KMS-11 (cell line): ENCODE data around the gene INHBC.

Experiments used
- H2AFZ ChIP-seq: fragments of 200-600 bp; sonication (generic); 2 replicates; pipeline ENCODE4 v1.6.1; 2016; ENCODE audit warnings: antibody characterized with exemption, mixed run types, low read depth
- H3K27ac ChIP-seq: fragments of 200-600 bp; sonication (generic); 2 replicates; pipeline ENCODE4 v1.6.1; 2016; ENCODE audit warnings: mild to moderate bottlenecking, mixed run types
- H3K27me3 ChIP-seq: fragments of 200-600 bp; sonication (generic); 2 replicates; pipeline ENCODE4 v1.6.1; 2017; ENCODE audit warnings: mild to moderate bottlenecking, low read depth, mixed run types, moderate library complexity; ENCODE audit not compliant: insufficient read depth
- H3K36me3 ChIP-seq: fragments of 200-600 bp; sonication (generic); 2 replicates; pipeline ENCODE4 v1.6.1; 2017; ENCODE audit warnings: mild to moderate bottlenecking, mixed run types; ENCODE audit not compliant: insufficient read depth
- H3K4me1 ChIP-seq: fragments of 200-600 bp; sonication (generic); 2 replicates; pipeline ENCODE4 v1.6.1; 2016; ENCODE audit warnings: mild to moderate bottlenecking, low read depth, mixed run types; ENCODE audit not compliant: poor library complexity, severe bottlenecking
- H3K4me2 ChIP-seq: fragments of 200-600 bp; sonication (generic); 2 replicates; pipeline ENCODE4 v1.7.0; 2016; ENCODE audit warnings: mild to moderate bottlenecking, mixed run types
- H3K4me3 ChIP-seq: fragments of 200-600 bp; sonication (generic); IDR thresholded peaks from 2 replicates; pipeline ENCODE4 v1.6.1; 2017; ENCODE audit warnings: low read depth, low read length, mixed read lengths; ENCODE audit not compliant: insufficient read depth
- H3K79me2 ChIP-seq: fragments of 200-600 bp; sonication (generic); 2 replicates; pipeline ENCODE4 v1.6.1; 2016; ENCODE audit warnings: low read depth, mixed run types; ENCODE audit not compliant: insufficient read depth
- H3K9ac ChIP-seq: fragments of 200-600 bp; sonication (generic); 2 replicates; pipeline ENCODE4 v1.6.1; 2016; ENCODE audit warnings: mild to moderate bottlenecking, mixed run types
- H4K20me1 ChIP-seq: fragments of 200-600 bp; sonication (generic); 2 replicates; pipeline ENCODE4 v1.6.1; 2016; ENCODE audit warnings: mild to moderate bottlenecking, mixed run types; ENCODE audit not compliant: insufficient read depth
- TF ChIP-seq, protein P1 (sequence below): fragments of 200-600 bp; sonication (generic); conservative IDR thresholded peaks from 2 replicates; pipeline ENCODE4 v1.6.1; 2017; ENCODE audit warnings: low read depth, mild to moderate bottlenecking, antibody characterized with exemption, low read length, moderate library complexity, mixed read lengths

The INHBC gene

DNA sequence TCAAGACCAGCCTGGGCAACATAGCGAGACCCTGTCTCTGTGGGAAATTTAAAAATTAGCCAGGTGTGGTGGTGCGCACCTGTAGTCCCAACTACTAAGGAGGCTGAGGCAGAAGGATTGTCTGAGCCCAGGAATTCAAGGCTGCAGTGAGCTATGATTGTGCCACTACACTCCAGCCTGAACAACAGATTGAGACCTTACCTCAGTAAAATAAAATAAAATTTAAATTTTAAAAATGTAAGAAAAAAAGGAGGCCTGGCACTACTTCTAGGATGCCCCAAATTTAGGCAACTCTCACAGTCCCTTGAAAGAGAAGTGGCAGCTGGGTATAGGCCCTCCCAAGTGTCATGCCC lies 19.6 kb downstream of the INHBC start:
- Histone ChIP-seq H3K79me2 (no peaks in the 10 kb centered on the region), H3K4me1 (peaks cover 64% of the 10 kb centered on the region), H3K36me3 (no peaks in the 10 kb centered on the region), H4K20me1 (no peaks in the 10 kb centered on the region), H3K27me3 (no peaks in the 10 kb centered on the region), H3K4me3 (no peak overlapping the region), H3K9ac (peak overlapping the region; percentile 61; the same call in 1 of the 2 replicates), H2AFZ (peak overlapping the region; percentile 83), H3K27ac (peak overlapping the region; percentile 51), H3K4me2 (peak overlapping the region; percentile 98)
- TF ChIP-seq, protein P1, sequence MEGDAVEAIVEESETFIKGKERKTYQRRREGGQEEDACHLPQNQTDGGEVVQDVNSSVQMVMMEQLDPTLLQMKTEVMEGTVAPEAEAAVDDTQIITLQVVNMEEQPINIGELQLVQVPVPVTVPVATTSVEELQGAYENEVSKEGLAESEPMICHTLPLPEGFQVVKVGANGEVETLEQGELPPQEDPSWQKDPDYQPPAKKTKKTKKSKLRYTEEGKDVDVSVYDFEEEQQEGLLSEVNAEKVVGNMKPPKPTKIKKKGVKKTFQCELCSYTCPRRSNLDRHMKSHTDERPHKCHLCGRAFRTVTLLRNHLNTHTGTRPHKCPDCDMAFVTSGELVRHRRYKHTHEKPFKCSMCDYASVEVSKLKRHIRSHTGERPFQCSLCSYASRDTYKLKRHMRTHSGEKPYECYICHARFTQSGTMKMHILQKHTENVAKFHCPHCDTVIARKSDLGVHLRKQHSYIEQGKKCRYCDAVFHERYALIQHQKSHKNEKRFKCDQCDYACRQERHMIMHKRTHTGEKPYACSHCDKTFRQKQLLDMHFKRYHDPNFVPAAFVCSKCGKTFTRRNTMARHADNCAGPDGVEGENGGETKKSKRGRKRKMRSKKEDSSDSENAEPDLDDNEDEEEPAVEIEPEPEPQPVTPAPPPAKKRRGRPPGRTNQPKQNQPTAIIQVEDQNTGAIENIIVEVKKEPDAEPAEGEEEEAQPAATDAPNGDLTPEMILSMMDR: no peak

DNA sequence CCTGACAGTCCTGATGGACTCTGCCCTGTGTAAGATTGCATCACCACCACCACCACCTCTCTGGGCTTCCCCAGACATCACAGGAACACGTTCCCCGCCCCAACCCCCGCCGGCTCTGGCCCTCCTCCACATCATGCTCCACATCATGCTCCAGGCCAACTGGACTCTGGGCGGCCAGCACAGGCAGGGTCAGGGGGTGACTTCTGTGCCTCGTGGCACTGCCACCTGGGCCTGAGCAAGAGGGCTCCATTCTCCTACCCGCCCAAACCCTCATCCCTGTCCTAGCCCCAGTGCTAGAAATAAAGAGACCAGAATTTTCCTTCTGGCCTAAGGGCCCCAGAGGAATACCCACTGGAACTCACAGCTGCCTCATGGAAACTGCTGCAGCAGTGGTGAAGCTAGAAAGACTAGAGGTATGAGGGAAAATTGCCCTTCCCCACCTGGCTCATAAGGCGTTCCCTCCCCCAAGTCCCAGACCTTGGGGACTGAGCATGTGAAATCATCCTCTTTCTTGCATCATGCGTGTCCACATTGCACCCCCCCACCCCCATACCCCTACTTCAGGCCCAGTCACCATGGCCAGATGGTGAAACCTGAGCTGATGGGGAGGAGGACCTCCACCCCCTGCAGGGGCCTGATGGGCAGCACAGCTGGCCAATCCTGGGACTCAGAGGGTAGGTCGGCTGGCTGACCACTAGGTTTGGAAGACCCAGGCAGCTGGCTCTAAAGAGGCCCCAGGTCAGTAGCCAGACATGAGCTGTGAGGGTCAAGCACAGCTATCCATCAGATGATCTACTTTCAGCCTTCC lies 20.2 kb downstream of the INHBC start, which contains the start of gene INHBE:
INHBE (plus strand) TSS at position 742 of the 808 bp plus-strand sequence. CDS start 230 bp downstream, outside the sequence.
- H4K20me1 ChIP-seq: no peaks in the 10 kb centered on the region
- H3K27me3 ChIP-seq: no peaks in the 10 kb centered on the region
- peak within 1 kb of the TSS; percentile 98 for H3K4me2 ChIP-seq
- H3K27ac ChIP-seq: peak within 1 kb of the TSS; percentile 51
- peak within 1 kb of the TSS; percentile 61 for H3K9ac ChIP-seq
- no peaks in the 10 kb centered on the region for H3K36me3 ChIP-seq
- no peak within 1 kb of the TSS for H3K4me3 ChIP-seq
- peaks cover 64% of the 10 kb centered on the region for H3K4me1 ChIP-seq
- peak within 1 kb of the TSS; percentile 83 for H2AFZ ChIP-seq
- TF ChIP-seq, protein P1: no peak; the same call in 1 of the 2 replicates
- no peaks in the 10 kb centered on the region for H3K79me2 ChIP-seq

DNA sequence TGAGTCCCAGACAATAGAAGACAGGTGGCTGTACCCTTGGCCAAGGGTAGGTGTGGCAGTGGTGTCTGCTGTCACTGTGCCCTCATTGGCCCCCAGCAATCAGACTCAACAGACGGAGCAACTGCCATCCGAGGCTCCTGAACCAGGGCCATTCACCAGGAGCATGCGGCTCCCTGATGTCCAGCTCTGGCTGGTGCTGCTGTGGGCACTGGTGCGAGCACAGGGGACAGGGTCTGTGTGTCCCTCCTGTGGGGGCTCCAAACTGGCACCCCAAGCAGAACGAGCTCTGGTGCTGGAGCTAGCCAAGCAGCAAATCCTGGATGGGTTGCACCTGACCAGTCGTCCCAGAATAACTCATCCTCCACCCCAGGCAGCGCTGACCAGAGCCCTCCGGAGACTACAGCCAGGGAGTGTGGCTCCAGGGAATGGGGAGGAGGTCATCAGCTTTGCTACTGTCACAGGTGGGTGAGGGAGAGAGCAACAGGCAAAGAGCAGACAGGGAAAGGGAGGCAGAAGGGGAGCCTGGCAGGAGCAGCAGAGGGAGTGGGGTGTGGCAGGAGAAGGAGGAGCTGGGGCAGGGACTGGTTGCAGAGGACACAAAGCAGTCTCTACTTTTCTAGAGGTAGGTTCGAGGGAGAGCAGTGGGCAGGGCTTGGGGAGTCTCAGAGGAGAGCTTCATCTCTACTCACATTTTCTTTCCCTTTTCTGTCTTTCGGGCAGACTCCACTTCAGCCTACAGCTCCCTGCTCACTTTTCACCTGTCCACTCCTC lies 21.0 kb downstream of the INHBC start:
- peak overlapping the region; percentile 61 for H3K9ac ChIP-seq

DNA sequence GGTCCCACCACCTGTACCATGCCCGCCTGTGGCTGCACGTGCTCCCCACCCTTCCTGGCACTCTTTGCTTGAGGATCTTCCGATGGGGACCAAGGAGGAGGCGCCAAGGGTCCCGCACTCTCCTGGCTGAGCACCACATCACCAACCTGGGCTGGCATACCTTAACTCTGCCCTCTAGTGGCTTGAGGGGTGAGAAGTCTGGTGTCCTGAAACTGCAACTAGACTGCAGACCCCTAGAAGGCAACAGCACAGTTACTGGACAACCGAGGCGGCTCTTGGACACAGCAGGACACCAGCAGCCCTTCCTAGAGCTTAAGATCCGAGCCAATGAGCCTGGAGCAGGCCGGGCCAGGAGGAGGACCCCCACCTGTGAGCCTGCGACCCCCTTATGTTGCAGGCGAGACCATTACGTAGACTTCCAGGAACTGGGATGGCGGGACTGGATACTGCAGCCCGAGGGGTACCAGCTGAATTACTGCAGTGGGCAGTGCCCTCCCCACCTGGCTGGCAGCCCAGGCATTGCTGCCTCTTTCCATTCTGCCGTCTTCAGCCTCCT lies 21.6 kb downstream of the INHBC start:
- Histone ChIP-seq H3K4me1 (peaks cover 76% of the 10 kb centered on the region), H3K36me3 (no peaks in the 10 kb centered on the region), H3K79me2 (no peaks in the 10 kb centered on the region), H3K4me3 (no peak overlapping the region), H3K27ac (peak overlapping the region; percentile 51; the same call in 1 of the 2 replicates), H2AFZ (peak overlapping the region; percentile 83), H3K4me2 (peak overlapping the region; percentile 98), H3K27me3 (peaks cover 10% of the 10 kb centered on the region), H3K9ac (peak overlapping the region; percentile 61; the same call in 1 of the 2 replicates), H4K20me1 (no peaks in the 10 kb centered on the region)
- TF ChIP-seq, protein P1: peak; percentile 98

More for the DNA sequence above, 21.0 kb downstream of the INHBC start:
- no peaks in the 10 kb centered on the region for H3K36me3 ChIP-seq
- peak overlapping the region; percentile 51; the same call in 1 of the 2 replicates for H3K27ac ChIP-seq
- H4K20me1 ChIP-seq: no peaks in the 10 kb centered on the region
- peak overlapping the region; percentile 98 for H3K4me2 ChIP-seq
- no peak overlapping the region for H3K4me3 ChIP-seq
- TF ChIP-seq, protein P1: no peak
- peak overlapping the region; percentile 83 for H2AFZ ChIP-seq
- peaks cover 4% of the 10 kb centered on the region; the same call in 1 of the 2 replicates for H3K27me3 ChIP-seq
- H3K79me2 ChIP-seq: no peaks in the 10 kb centered on the region
- peaks cover 69% of the 10 kb centered on the region for H3K4me1 ChIP-seq
